ENCODE results near the gene GJA1.

- TF ChIP-seq EZH2 (IDR thresholded peaks at IDR 0.05; ENCODE audit: low read length) (no peak), CTCF (optimal IDR thresholded peaks at IDR 0.05 in 1 of 3, IDR thresholded peaks at IDR 0.05 in 1 of 3, conservative IDR thresholded peaks at IDR 0.05 in 1 of 3; ENCODE audit: extremely low read depth in 1 of 3, insufficient read depth in 2 of 3, low read length in 3 of 3) (no peak)
Measured at GRCh38 chr6:121434037-121434770, 1.2 kb upstream of the GJA1 start.

All from keratinocyte (primary cell).